ENCODE measurements around the gene KLHL22.
A peak's percentile ranks its signal among the peaks of the same experiment; 100 is the strongest.

The KLHL22 gene

GRCh38 chr22:20498913-20499312 is 3.3 kb upstream of the KLHL22 start:
- Histone ChIP-seq H4K20me1 (ENCODE audit: control insufficient read depth, insufficient read depth, low read depth, low read length) (no peaks in the 10 kb centered on the region), H3K4me2 (ENCODE audit: low read length) (no peak overlapping the region), H3K9me3 (ENCODE audit: control insufficient read depth, insufficient read depth, low read length) (no peaks in the 10 kb centered on the region), H3K27me3 (ENCODE audit: control insufficient read depth, low read length) (peaks cover 6% of the 10 kb centered on the region; the same call in 1 of the 2 replicates), H3K79me2 (ENCODE audit: control insufficient read depth, low read length) (peaks cover 16% of the 10 kb centered on the region), H3K27ac (ENCODE audit: low read depth, low read length) (no peak overlapping the region), H3K4me1 (ENCODE audit: control insufficient read depth, low read length) (peaks cover 22% of the 10 kb centered on the region), H3K36me3 (ENCODE audit: control insufficient read depth, low read length) (no peaks in the 10 kb centered on the region), H3K9me2 (replicated peaks; ENCODE audit: control insufficient read depth, low read length) (no peaks in the 10 kb centered on the region), H3F3A (ENCODE audit: control insufficient read depth, insufficient read depth) (no peaks in the 10 kb centered on the region), H3K4me3 (ENCODE audit: low read length) (no peak overlapping the region)
- TF ChIP-seq CTCF (IDR thresholded peaks at IDR 0.05; ENCODE audit: low read depth, low read length, poor library complexity, severe bottlenecking) (no peak), EZH2phosphoT487 (IDR thresholded peaks at IDR 0.05; ENCODE audit: borderline replicate concordance, low read length) (no peak)

GRCh38 chr22:20497426-20497825 is 1.8 kb upstream of the KLHL22 start:
- Histone ChIP-seq H3F3A (ENCODE audit: control insufficient read depth, insufficient read depth) (no peaks in the 10 kb centered on the region; the same call in 1 of the 2 replicates), H3K79me2 (ENCODE audit: control insufficient read depth, low read length) (peaks cover 19% of the 10 kb centered on the region), H3K36me3 (ENCODE audit: control insufficient read depth, low read length) (no peaks in the 10 kb centered on the region), H3K4me3 (ENCODE audit: low read length) (no peak overlapping the region), H3K4me2 (ENCODE audit: low read length) (no peak overlapping the region), H3K27me3 (ENCODE audit: control insufficient read depth, low read length) (peaks cover 6% of the 10 kb centered on the region; the same call in 1 of the 2 replicates), H3K9me2 (replicated peaks; ENCODE audit: control insufficient read depth, low read length) (no peaks in the 10 kb centered on the region), H4K20me1 (ENCODE audit: control insufficient read depth, insufficient read depth, low read depth, low read length) (no peaks in the 10 kb centered on the region), H3K27ac (ENCODE audit: low read depth, low read length) (no peak overlapping the region), H3K9me3 (ENCODE audit: control insufficient read depth, insufficient read depth, low read length) (no peaks in the 10 kb centered on the region), H3K4me1 (ENCODE audit: control insufficient read depth, low read length) (peaks cover 22% of the 10 kb centered on the region)
- TF ChIP-seq EZH2phosphoT487 (IDR thresholded peaks at IDR 0.05; ENCODE audit: borderline replicate concordance, low read length) (no peak), CTCF (IDR thresholded peaks at IDR 0.05; ENCODE audit: low read depth, low read length, poor library complexity, severe bottlenecking) (no peak)

- Histone ChIP-seq H3F3A (ENCODE audit: control insufficient read depth, insufficient read depth) (no peaks in the 10 kb centered on the region; the same call in 1 of the 2 replicates), H3K79me2 (ENCODE audit: control insufficient read depth, low read length) (peaks cover 22% of the 10 kb centered on the region), H3K27ac (ENCODE audit: low read depth, low read length) (peak overlapping the region; percentile 46), H3K36me3 (ENCODE audit: control insufficient read depth, low read length) (no peaks in the 10 kb centered on the region), H3K9me2 (replicated peaks; ENCODE audit: control insufficient read depth, low read length) (no peaks in the 10 kb centered on the region), H3K4me1 (ENCODE audit: control insufficient read depth, low read length) (peaks cover 22% of the 10 kb centered on the region), H3K9me3 (ENCODE audit: control insufficient read depth, insufficient read depth, low read length) (no peaks in the 10 kb centered on the region), H3K4me3 (ENCODE audit: low read length) (peak overlapping the region; percentile 80), H4K20me1 (ENCODE audit: control insufficient read depth, insufficient read depth, low read depth, low read length) (no peaks in the 10 kb centered on the region), H3K4me2 (ENCODE audit: low read length) (peak overlapping the region; percentile 83), H3K27me3 (ENCODE audit: control insufficient read depth, low read length) (peaks cover 6% of the 10 kb centered on the region; the same call in 1 of the 2 replicates)
- TF ChIP-seq EZH2phosphoT487 (IDR thresholded peaks at IDR 0.05; ENCODE audit: borderline replicate concordance, low read length) = no peak
- TF ChIP-seq CTCF (IDR thresholded peaks at IDR 0.05; ENCODE audit: low read depth, low read length, poor library complexity, severe bottlenecking) = peak; percentile 92
Observed at GRCh38 chr22:20495861-20496681, 476 bp upstream of the KLHL22 start.

All from DOHH2 (cell line).